ENCODE data around the gene ESD. TPM values are rescaled to one million over a fixed set of nuclear protein-coding genes. Genes with fewer than 3 reads are reported as not detected.
"Not testable (repeated sequence)": the region's sequence is repeated elsewhere in the genome, so short reads cannot be mapped to it uniquely, and the experiment has no call there.

Gene ESD
- polyA plus RNA-seq, 4 donors: 108 to 181 (median 119) TPM

DNA sequence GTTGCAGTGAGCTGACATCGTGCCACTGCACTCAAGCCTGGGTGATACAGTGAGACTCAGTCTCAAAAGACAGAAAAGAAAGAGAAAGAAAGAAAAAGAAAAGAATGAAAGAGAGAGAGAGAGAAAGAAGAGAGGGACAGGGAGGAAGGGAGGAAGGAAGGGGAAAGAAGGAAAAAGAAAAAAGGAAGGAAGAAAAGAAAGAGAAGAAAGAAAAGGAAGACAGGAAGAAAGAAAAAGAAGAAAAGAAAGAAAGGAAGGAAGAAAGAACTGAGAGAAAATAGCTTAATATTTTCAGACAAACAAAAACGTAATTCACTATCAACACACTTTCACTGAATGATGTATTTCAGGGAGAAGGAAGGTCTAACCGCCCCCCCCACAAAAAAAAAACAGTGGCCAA is 39.3 kb downstream of the ESD start:
- Histone ChIP-seq H3K36me3 (ENCODE audit: control insufficient read depth in 3 of 3, insufficient read depth in 2 of 3, low read depth in 1 of 3, low read length in 3 of 3) (peaks cover 0 to 1% (median 0%) of the 10 kb centered on the region in 3 donors), H3K9me3 (ENCODE audit: control insufficient read depth in 2 of 2, insufficient read depth in 1 of 2, low read depth in 1 of 2, low read length in 1 of 2) (no peaks in the 10 kb centered on the region), H3K4me3 (ENCODE audit: low read depth in 1 of 3, low read length in 3 of 3) (no peak overlapping the region), H3K27ac (ENCODE audit: low read depth in 1 of 3, low read length in 2 of 3) (no peak overlapping the region), H3K27me3 (ENCODE audit: control insufficient read depth in 3 of 3, insufficient read depth in 3 of 3, low read length in 3 of 3) (no peaks in the 10 kb centered on the region), H3K4me1 (ENCODE audit: control insufficient read depth in 3 of 3, insufficient read depth in 2 of 3, low read depth in 1 of 3, low read length in 2 of 3) (peaks cover 0 to 4% (median 0%) of the 10 kb centered on the region in 3 donors)
- DNase-seq (no peak), FAIRE-seq (no peak)
- 65 to 72% (median 67%) methylated on average over 3 of the region's 3 CpGs for WGBS, 3 donors

DNA sequence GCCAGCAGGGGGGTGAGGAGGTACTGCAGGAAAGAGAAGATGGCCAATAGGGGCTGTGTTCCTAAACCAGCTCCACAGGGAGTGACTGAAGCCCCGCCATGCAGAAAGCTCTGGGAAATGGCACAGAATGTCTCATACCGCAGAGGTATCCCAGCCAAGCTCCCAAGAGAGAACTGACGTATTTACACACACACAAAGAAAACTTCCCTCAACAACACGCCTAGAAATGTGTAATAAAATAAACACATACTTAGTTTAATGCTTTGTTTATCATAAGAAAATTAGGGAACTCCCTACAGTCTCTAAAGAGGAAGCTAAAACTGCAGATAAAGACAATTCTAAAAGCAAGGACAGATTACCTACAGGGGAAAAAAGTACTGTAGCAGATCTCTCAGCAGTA is 40.0 kb downstream of the ESD start:
- DNase-seq (peak in 1 of 2 donors; percentile 5), FAIRE-seq (no peak)
- Histone ChIP-seq H3K4me3 (ENCODE audit: low read depth in 1 of 3, low read length in 3 of 3) (no peak overlapping the region), H3K27ac (ENCODE audit: low read depth in 1 of 3, low read length in 2 of 3) (no peak overlapping the region), H3K36me3 (ENCODE audit: control insufficient read depth in 3 of 3, insufficient read depth in 2 of 3, low read depth in 1 of 3, low read length in 3 of 3) (peaks cover 0 to 3% (median 1%) of the 10 kb centered on the region in 3 donors), H3K27me3 (ENCODE audit: control insufficient read depth in 3 of 3, insufficient read depth in 3 of 3, low read length in 3 of 3) (no peaks in the 10 kb centered on the region), H3K4me1 (ENCODE audit: control insufficient read depth in 3 of 3, insufficient read depth in 2 of 3, low read depth in 1 of 3, low read length in 2 of 3) (peaks cover 0 to 4% (median 0%) of the 10 kb centered on the region in 3 donors), H3K9me3 (ENCODE audit: control insufficient read depth in 2 of 2, insufficient read depth in 1 of 2, low read depth in 1 of 2, low read length in 1 of 2) (no peaks in the 10 kb centered on the region)
- 31 to 49% (median 49%) methylated on average over 4 of the region's 4 CpGs for WGBS, 3 donors

DNA sequence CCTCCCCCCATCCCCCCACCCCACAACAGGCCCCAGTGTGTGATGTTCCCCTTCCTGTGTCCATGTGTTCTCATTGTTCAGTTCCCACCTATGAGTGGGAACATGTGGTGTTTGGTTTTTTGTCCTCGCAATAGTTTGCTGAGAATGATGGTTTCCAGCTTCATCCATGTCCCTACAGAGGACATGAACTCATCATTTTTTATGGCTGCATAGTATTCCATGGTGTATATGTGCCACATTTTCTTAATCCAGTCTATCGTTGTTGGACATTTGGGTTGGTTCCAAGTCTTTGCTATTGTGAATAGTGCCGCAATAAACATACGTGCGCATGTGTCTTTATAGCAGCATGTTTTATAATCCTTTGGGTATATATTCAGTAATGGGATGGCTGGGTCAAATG is 41.5 kb downstream of the ESD start:
- not testable (repeated sequence) for FAIRE-seq; H3K9me3 ChIP-seq (ENCODE audit: control insufficient read depth in 2 of 2, insufficient read depth in 1 of 2, low read depth in 1 of 2, low read length in 1 of 2); H3K36me3 ChIP-seq (ENCODE audit: control insufficient read depth in 3 of 3, insufficient read depth in 2 of 3, low read depth in 1 of 3, low read length in 3 of 3); H3K27me3 ChIP-seq (ENCODE audit: control insufficient read depth in 3 of 3, insufficient read depth in 3 of 3, low read length in 3 of 3); H3K27ac ChIP-seq (ENCODE audit: low read depth in 1 of 3, low read length in 2 of 3); DNase-seq; H3K4me3 ChIP-seq (ENCODE audit: low read depth in 1 of 3, low read length in 3 of 3); H3K4me1 ChIP-seq (ENCODE audit: control insufficient read depth in 3 of 3, insufficient read depth in 2 of 3, low read depth in 1 of 3, low read length in 2 of 3)
- WGBS, 3 donors: 45 to 96% (median 70%) methylated on average over 1 to 4 of the region's 5 CpGs

DNA sequence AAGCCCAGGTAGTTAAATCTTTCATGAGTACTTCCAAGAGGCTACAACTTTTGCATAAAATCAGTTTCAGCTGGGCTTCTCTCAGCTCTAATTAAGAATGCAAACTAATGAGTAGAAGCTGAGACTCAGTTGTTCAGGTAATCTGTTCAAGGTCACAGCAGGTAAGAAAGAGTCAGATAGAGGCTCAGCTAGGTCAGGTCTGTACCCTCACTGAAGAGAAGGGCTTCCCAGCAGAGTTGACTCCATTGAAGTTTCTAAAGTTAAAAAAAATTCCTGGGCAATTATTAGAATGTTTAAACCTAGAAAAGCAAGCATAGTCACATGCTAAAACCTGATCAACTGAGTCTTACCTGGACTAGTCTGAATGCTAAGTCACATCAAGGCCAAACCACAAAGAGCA is 42.1 kb downstream of the ESD start:
- H3K27me3 ChIP-seq (ENCODE audit: control insufficient read depth in 3 of 3, insufficient read depth in 3 of 3, low read length in 3 of 3): no peaks in the 10 kb centered on the region
- H3K4me3 ChIP-seq (ENCODE audit: low read depth in 1 of 3, low read length in 3 of 3): no peak overlapping the region
- peaks cover 0 to 4% (median 0%) of the 10 kb centered on the region in 3 donors for H3K4me1 ChIP-seq (ENCODE audit: control insufficient read depth in 3 of 3, insufficient read depth in 2 of 3, low read depth in 1 of 3, low read length in 2 of 3)
- no peak for FAIRE-seq
- DNase-seq: no peak
- H3K36me3 ChIP-seq (ENCODE audit: control insufficient read depth in 3 of 3, insufficient read depth in 2 of 3, low read depth in 1 of 3, low read length in 3 of 3): peaks cover 3 to 10% (median 6%) of the 10 kb centered on the region in 3 donors
- H3K9me3 ChIP-seq (ENCODE audit: control insufficient read depth in 2 of 2, insufficient read depth in 1 of 2, low read depth in 1 of 2, low read length in 1 of 2): no peaks in the 10 kb centered on the region
- no peak overlapping the region for H3K27ac ChIP-seq (ENCODE audit: low read depth in 1 of 3, low read length in 2 of 3)

DNA sequence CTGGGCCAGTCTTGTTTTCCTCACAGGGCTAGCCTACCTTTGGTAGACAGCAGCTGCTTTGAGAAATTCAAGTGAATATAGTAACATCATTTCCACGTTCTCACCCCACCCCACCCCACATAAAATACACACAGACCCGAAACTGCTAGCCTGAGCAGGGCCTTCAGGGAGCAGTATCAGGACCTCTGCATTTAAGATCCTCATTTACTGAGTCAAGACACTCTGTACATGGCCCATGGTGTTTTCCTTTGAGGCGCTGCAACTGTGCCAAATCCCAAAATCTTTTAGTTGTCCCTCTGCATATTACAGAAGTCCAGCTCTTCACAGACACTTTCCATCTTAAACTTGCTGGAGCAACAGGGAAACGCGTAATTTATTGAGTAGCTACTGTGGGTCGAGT is 43.0 kb downstream of the ESD start:
- no peak overlapping the region for H3K27ac ChIP-seq (ENCODE audit: low read depth in 1 of 3, low read length in 2 of 3)
- no peaks in the 10 kb centered on the region for H3K9me3 ChIP-seq (ENCODE audit: control insufficient read depth in 2 of 2, insufficient read depth in 1 of 2, low read depth in 1 of 2, low read length in 1 of 2)
- DNase-seq: no peak
- no peak overlapping the region for H3K4me3 ChIP-seq (ENCODE audit: low read depth in 1 of 3, low read length in 3 of 3)
- H3K36me3 ChIP-seq (ENCODE audit: control insufficient read depth in 3 of 3, insufficient read depth in 2 of 3, low read depth in 1 of 3, low read length in 3 of 3): peaks cover 3 to 11% (median 9%) of the 10 kb centered on the region in 3 donors
- peaks cover 0 to 4% (median 0%) of the 10 kb centered on the region in 3 donors for H3K4me1 ChIP-seq (ENCODE audit: control insufficient read depth in 3 of 3, insufficient read depth in 2 of 3, low read depth in 1 of 3, low read length in 2 of 3)
- no peak for FAIRE-seq
- H3K27me3 ChIP-seq (ENCODE audit: control insufficient read depth in 3 of 3, insufficient read depth in 3 of 3, low read length in 3 of 3): no peaks in the 10 kb centered on the region
- WGBS, 3 donors: 80 to 88% (median 83%) methylated on average over 6 of the region's 6 CpGs

DNA sequence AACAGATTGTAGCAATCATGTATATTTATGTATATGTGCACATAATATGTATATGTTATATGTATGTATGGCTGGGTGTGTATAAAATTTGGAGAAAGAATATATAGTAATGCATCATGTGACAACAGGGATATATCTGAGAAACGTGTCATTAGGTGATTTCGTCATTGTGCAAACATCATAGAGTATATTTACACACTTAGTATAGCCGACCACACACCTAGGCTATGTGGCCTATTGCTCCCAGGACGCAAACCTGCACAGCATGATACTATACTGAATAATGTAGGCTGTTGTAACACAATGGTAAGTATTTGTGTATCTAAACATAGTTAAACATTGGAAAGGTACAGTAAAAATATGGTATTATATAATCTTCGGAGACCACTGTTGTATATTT is 43.8 kb downstream of the ESD start:
- H3K9me3 ChIP-seq (ENCODE audit: control insufficient read depth in 2 of 2, insufficient read depth in 1 of 2, low read depth in 1 of 2, low read length in 1 of 2): no peaks in the 10 kb centered on the region
- DNase-seq (peak in 1 of 2 donors; percentile 39), FAIRE-seq (no peak)
- no peaks in the 10 kb centered on the region for H3K27me3 ChIP-seq (ENCODE audit: control insufficient read depth in 3 of 3, insufficient read depth in 3 of 3, low read length in 3 of 3)
- H3K4me1 ChIP-seq (ENCODE audit: control insufficient read depth in 3 of 3, insufficient read depth in 2 of 3, low read depth in 1 of 3, low read length in 2 of 3): peaks cover 0 to 4% (median 0%) of the 10 kb centered on the region in 3 donors
- H3K4me3 ChIP-seq (ENCODE audit: low read depth in 1 of 3, low read length in 3 of 3): no peak overlapping the region
- 71 to 73% (median 73%) methylated on average over 5 of the region's 5 CpGs for WGBS, 3 donors
- peaks cover 3 to 15% (median 15%) of the 10 kb centered on the region in 3 donors for H3K36me3 ChIP-seq (ENCODE audit: control insufficient read depth in 3 of 3, insufficient read depth in 2 of 3, low read depth in 1 of 3, low read length in 3 of 3)
- no peak overlapping the region for H3K27ac ChIP-seq (ENCODE audit: low read depth in 1 of 3, low read length in 2 of 3)

DNA sequence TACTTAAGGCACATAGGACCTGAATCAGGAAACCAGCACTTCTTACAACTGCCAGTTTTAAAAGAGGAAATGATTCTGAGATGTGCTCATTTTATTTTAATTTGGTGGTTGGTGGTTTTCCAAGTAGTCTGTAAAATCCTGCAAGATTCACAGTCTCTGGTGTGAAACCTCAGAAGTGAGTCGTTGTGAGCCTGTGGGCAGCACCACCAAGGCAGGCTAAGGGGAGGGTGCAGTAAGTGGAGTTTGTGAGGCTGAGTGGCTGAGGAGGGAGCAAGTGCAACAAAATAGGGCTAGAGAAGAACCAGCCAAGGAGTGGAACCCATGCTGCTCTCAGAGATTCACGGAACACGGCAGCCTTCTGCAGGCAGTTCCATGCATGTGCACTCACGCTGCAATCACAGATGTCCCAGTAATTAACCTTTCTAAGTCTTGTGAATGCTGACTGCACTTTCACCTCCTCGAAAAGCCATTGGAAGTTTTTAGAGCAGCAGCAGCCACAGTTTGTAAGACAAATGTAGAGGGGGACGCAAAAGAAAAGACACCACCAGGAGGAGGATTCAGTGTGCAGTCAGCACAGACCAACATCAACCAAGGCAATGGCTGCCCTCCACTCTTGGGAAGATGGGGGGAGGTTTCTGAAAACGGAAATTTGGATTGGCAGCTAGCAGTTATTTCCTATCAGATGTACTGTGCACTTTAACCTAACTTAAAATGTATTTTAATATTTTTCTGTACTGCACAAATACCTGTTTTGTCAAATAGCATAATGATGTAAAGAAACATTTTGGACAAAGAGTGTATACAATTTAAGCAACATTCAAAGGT is 44.9 kb downstream of the ESD start:
- FAIRE-seq (no peak), DNase-seq (peak in 1 of 2 donors; percentile 45)
- WGBS, 3 donors: 60 to 75% (median 65%) methylated on average over 7 of the region's 7 CpGs
- Histone ChIP-seq H3K27me3 (ENCODE audit: control insufficient read depth in 3 of 3, insufficient read depth in 3 of 3, low read length in 3 of 3) (no peaks in the 10 kb centered on the region), H3K9me3 (ENCODE audit: control insufficient read depth in 2 of 2, insufficient read depth in 1 of 2, low read depth in 1 of 2, low read length in 1 of 2) (no peaks in the 10 kb centered on the region), H3K4me3 (ENCODE audit: low read depth in 1 of 3, low read length in 3 of 3) (no peak overlapping the region), H3K36me3 (ENCODE audit: control insufficient read depth in 3 of 3, insufficient read depth in 2 of 3, low read depth in 1 of 3, low read length in 3 of 3) (peaks cover 3 to 18% (median 15%) of the 10 kb centered on the region in 3 donors), H3K4me1 (ENCODE audit: control insufficient read depth in 3 of 3, insufficient read depth in 2 of 3, low read depth in 1 of 3, low read length in 2 of 3) (peaks cover 0 to 4% (median 0%) of the 10 kb centered on the region in 3 donors), H3K27ac (ENCODE audit: low read depth in 1 of 3, low read length in 2 of 3) (no peak overlapping the region)

DNA sequence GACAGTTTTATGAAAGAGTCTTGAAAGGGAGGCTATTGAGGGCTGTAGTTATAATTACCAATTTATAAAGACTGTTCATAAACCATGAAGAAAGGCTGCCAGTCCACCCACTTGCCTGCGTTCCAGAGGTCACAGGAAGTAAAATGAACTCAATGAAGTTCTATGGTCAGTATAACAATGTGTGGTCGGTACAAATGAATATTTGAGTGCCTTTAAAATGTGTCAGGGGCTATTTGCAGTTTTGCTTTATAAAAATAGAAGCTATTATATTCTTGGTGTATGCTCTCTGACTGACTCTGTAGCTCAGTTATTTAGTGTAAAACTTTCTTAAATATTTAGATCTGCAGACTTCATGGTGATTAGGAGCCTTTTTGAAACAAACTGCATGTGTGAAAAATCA is 47.0 kb downstream of the ESD start:
- Histone ChIP-seq H3K4me1 (ENCODE audit: control insufficient read depth in 3 of 3, insufficient read depth in 2 of 3, low read depth in 1 of 3, low read length in 2 of 3) (no peaks in the 10 kb centered on the region), H3K27ac (ENCODE audit: low read depth in 1 of 3, low read length in 2 of 3) (no peak overlapping the region), H3K27me3 (ENCODE audit: control insufficient read depth in 3 of 3, insufficient read depth in 3 of 3, low read length in 3 of 3) (no peaks in the 10 kb centered on the region), H3K4me3 (ENCODE audit: low read depth in 1 of 3, low read length in 3 of 3) (no peak overlapping the region), H3K9me3 (ENCODE audit: control insufficient read depth in 2 of 2, insufficient read depth in 1 of 2, low read depth in 1 of 2, low read length in 1 of 2) (peaks cover 0 to 4% of the 10 kb centered on the region in 2 donors), H3K36me3 (ENCODE audit: control insufficient read depth in 3 of 3, insufficient read depth in 2 of 3, low read depth in 1 of 3, low read length in 3 of 3) (peaks cover 3 to 30% (median 15%) of the 10 kb centered on the region in 3 donors)
- DNase-seq (no peak), FAIRE-seq (no peak)
- WGBS, 3 donors: 70 to 81% (median 77%) methylated on average over 2 of the region's 2 CpGs

Data from small intestine (tissue), 7 donors.